Hepatocyte (in vitro differentiated cells): ENCODE data around the gene ECHS1. TPM values are rescaled to one million over a fixed set of nuclear protein-coding genes. Genes with fewer than 3 reads are reported as not detected.

Experiments
- DNase-seq: peaks from one replicate; pipeline ENCODE4 v3.0.0-alpha.2; 2016; ENCODE audit warnings: low spot score
- H2AFZ ChIP-seq: fragments of 200-600 bp; sonication (generic); 2 replicates; pipeline ENCODE4 v1.6.0; 2016; ENCODE audit warnings: antibody characterized with exemption, mild to moderate bottlenecking
- H3K27ac ChIP-seq: fragments of 200-600 bp; sonication (generic); 2 replicates; pipeline ENCODE4 v1.5.1; 2016; ENCODE audit warnings: mild to moderate bottlenecking
- H3K27me3 ChIP-seq: fragments of 200-600 bp; sonication (generic); 2 replicates; pipeline ENCODE4 v1.6.1; 2016
- H3K36me3 ChIP-seq: fragments of 200-600 bp; sonication (generic); replicated peaks from 2 replicates; pipeline ENCODE4 v1.5.1; 2016; ENCODE audit warnings: low read depth; ENCODE audit not compliant: insufficient read depth
- H3K4me1 ChIP-seq: fragments of 200-600 bp; sonication (generic); 2 replicates; pipeline ENCODE4 v1.5.1; 2016; ENCODE audit warnings: mild to moderate bottlenecking, moderate library complexity; ENCODE audit not compliant: insufficient read depth
- H3K4me2 ChIP-seq: fragments of 200-600 bp; sonication (generic); 2 replicates; pipeline ENCODE4 v1.6.0; 2016
- H3K4me3 ChIP-seq: fragments of 200-600 bp; sonication (generic); 2 replicates; pipeline ENCODE4 v1.5.1; 2016; ENCODE audit warnings: mild to moderate bottlenecking
- H3K79me2 ChIP-seq: fragments of 200-600 bp; sonication (generic); 2 replicates; pipeline ENCODE4 v1.6.0; 2017; ENCODE audit warnings: mild to moderate bottlenecking
- H3K9me2 ChIP-seq: fragments of 200-600 bp; sonication (generic); replicated peaks from 2 replicates; pipeline ENCODE4 v1.6.0; 2017; ENCODE audit warnings: mild to moderate bottlenecking; ENCODE audit not compliant: insufficient read depth
- H3K9me3 ChIP-seq: fragments of 200-600 bp; sonication (generic); 2 replicates; pipeline ENCODE4 v1.5.1; 2016; ENCODE audit warnings: low read depth, mild to moderate bottlenecking
- H4K20me1 ChIP-seq: fragments of 200-600 bp; sonication (generic); 2 replicates; pipeline ENCODE4 v1.6.0; 2016; ENCODE audit warnings: mild to moderate bottlenecking; ENCODE audit not compliant: insufficient read depth, poor library complexity, severe bottlenecking
- EZH2 ChIP-seq: fragments of 200-600 bp; sonication (generic); IDR thresholded peaks from 2 replicates; pipeline ENCODE4 v1.6.1; 2016; ENCODE audit warnings: antibody characterized with exemption, mild to moderate bottlenecking, borderline replicate concordance
- EZH2phosphoT487 ChIP-seq: fragments of 200-600 bp; sonication (generic); IDR thresholded peaks from one replicate; pipeline ENCODE4 v1.6.1; 2018; ENCODE audit warnings: antibody characterized with exemption, mild to moderate bottlenecking, low read depth, moderate library complexity; ENCODE audit not compliant: unreplicated experiment, severe bottlenecking
- WGBS: methylation state at CpG from one replicate; pipeline ENCODE4 v1.1.6; 2016; ENCODE audit warnings: low lambda C conversion rate; ENCODE audit errors: missing lambda C conversion rate; 5-methylcytosine and 5-hydroxymethylcytosine counted together
- polyA plus RNA-seq: library from polyadenylated mRNA; unstranded; fragments of >200 nt; fragmentation: Nextera tagmentation; extraction: Ambion mirVana; gene quantifications from 2 replicates; pipeline ENCODE4 v1.2.1, GENCODE V29; 2016
- total RNA-seq: library from RNA; depleted of rRNA; stranded (reverse); fragments of >200 nt; gene quantifications from 2 replicates; pipeline ENCODE4 v1.2.3, GENCODE V29; 2014
- TF ChIP-seq, protein P1 (sequence below): fragments of 200-600 bp; sonication (generic); IDR thresholded peaks from 2 replicates; pipeline ENCODE4 v1.5.1; 2016; ENCODE audit warnings: antibody characterized with exemption, mild to moderate bottlenecking; ENCODE audit not compliant: poor library complexity

ECHS1 gene
- total and polyA plus RNA-seq, 2 experiments from 2014 or later = 146 to 204 TPM

- Histone ChIP-seq H3K27me3 (no peaks in the 10 kb centered on the region), H3K4me1 (no peaks in the 10 kb centered on the region), H3K36me3 (peaks cover 7% of the 10 kb centered on the region), H4K20me1 (no peaks in the 10 kb centered on the region), H2AFZ (no peak overlapping the region), H3K9me3 (no peaks in the 10 kb centered on the region), H3K9me2 (no peaks in the 10 kb centered on the region), H3K79me2 (peaks cover 49% of the 10 kb centered on the region), H3K27ac (no peak overlapping the region), H3K4me2 (no peak overlapping the region), H3K4me3 (no peak overlapping the region)
- TF ChIP-seq, protein P1, sequence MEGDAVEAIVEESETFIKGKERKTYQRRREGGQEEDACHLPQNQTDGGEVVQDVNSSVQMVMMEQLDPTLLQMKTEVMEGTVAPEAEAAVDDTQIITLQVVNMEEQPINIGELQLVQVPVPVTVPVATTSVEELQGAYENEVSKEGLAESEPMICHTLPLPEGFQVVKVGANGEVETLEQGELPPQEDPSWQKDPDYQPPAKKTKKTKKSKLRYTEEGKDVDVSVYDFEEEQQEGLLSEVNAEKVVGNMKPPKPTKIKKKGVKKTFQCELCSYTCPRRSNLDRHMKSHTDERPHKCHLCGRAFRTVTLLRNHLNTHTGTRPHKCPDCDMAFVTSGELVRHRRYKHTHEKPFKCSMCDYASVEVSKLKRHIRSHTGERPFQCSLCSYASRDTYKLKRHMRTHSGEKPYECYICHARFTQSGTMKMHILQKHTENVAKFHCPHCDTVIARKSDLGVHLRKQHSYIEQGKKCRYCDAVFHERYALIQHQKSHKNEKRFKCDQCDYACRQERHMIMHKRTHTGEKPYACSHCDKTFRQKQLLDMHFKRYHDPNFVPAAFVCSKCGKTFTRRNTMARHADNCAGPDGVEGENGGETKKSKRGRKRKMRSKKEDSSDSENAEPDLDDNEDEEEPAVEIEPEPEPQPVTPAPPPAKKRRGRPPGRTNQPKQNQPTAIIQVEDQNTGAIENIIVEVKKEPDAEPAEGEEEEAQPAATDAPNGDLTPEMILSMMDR = no peak
- TF ChIP-seq EZH2phosphoT487 = no peak
- no peak for TF ChIP-seq EZH2
- DNase-seq = no peak
- WGBS = 97% methylated on average over 12 of the region's 12 CpGs
Observed at GRCh38 chr10:133401500-133401899, 28.3 kb upstream of the ECHS1 start.

GRCh38 chr10:133400624-133401424 lies 27.7 kb upstream of the ECHS1 start:
- Histone ChIP-seq H3K9me2 (no peaks in the 10 kb centered on the region), H3K36me3 (peaks cover 7% of the 10 kb centered on the region), H3K27ac (no peak overlapping the region), H3K9me3 (no peaks in the 10 kb centered on the region), H2AFZ (no peak overlapping the region), H4K20me1 (no peaks in the 10 kb centered on the region), H3K4me3 (no peak overlapping the region), H3K4me1 (no peaks in the 10 kb centered on the region), H3K4me2 (no peak overlapping the region), H3K79me2 (peaks cover 49% of the 10 kb centered on the region), H3K27me3 (no peaks in the 10 kb centered on the region)
- DNase-seq = no peak
- WGBS = 95% methylated on average over 10 of the region's 10 CpGs
- TF ChIP-seq, protein P1 = no peak
- TF ChIP-seq EZH2phosphoT487 (no peak), EZH2 (no peak)

DNA sequence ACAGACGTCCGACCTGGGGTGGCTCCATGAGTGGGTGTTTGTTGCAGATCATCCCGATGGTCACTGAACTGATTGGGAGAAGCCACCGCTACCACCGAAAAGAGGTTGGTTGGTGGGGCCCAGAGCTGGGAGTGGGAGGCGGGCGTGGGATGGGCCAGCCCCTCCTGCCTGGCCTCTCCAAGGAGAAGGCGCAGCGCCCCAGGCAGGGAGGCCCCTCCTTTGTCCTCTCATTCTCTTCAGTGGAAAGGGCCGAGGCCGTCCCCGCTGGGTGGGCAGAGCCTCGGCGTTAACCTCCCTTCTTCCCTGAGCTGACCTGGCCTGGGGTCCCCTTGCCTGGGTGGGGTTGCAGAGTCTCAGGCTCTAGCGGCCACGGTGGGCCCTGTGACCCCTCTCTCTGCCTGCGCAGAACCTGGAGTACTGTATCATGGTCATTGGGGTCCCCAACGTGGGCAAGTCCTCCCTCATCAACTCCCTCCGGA lies 26.0 kb upstream of the ECHS1 start:
- Histone ChIP-seq H3K27me3 (no peaks in the 10 kb centered on the region), H3K79me2 (peaks cover 47% of the 10 kb centered on the region), H3K9me3 (no peaks in the 10 kb centered on the region), H3K9me2 (no peaks in the 10 kb centered on the region), H3K36me3 (no peaks in the 10 kb centered on the region), H3K4me1 (peaks cover 8% of the 10 kb centered on the region), H3K4me3 (no peak overlapping the region), H3K27ac (no peak overlapping the region), H3K4me2 (no peak overlapping the region), H4K20me1 (no peaks in the 10 kb centered on the region), H2AFZ (no peak overlapping the region)
- WGBS = 99% methylated on average over 18 of the region's 19 CpGs
- TF ChIP-seq, protein P1 = no peak
- TF ChIP-seq EZH2 = no peak
- TF ChIP-seq EZH2phosphoT487 = no peak
- DNase-seq = no peak
